GM18498 (cell line): ENCODE data around the gene PALLD.
A peak's percentile ranks its signal among the peaks of the same experiment; 100 is the strongest.
"Not testable (repeated sequence)": the region's sequence is repeated elsewhere in the genome, so short reads cannot be mapped to it uniquely, and the experiment has no call there.

Experiments used
- ATAC-seq: cut with Tn5 transposase; IDR thresholded peaks from one replicate; pipeline ENCODE4 v1.9.1; 2021; ENCODE audit warnings: mild to moderate bottlenecking, moderate library complexity; ENCODE audit not compliant: unreplicated experiment

PALLD gene

GRCh38 chr4:168724243-168724642 is 227.4 kb downstream of the PALLD start:
- peak; percentile 55 for ATAC-seq

GRCh38 chr4:168724686-168725411 is 228.0 kb downstream of the PALLD start:
- ATAC-seq, result no peak

- ATAC-seq, result no peak
Observed at GRCh38 chr4:168725930-168726329, 229.1 kb downstream of the PALLD start.

- ATAC-seq, result not testable (repeated sequence)
Observed at GRCh38 chr4:168727181-168727580, 230.3 kb downstream of the PALLD start.

- ATAC-seq, result no peak
Observed at GRCh38 chr4:168731006-168731636, 234.3 kb downstream of the PALLD start.

GRCh38 chr4:168731706-168732414 is 235.0 kb downstream of the PALLD start:
- ATAC-seq, result no peak

- ATAC-seq, result no peak
Observed at GRCh38 chr4:168732714-168733113, 235.9 kb downstream of the PALLD start.

GRCh38 chr4:168734703-168735678 is 238.1 kb downstream of the PALLD start:
- no peak for ATAC-seq

- ATAC-seq, result no peak
Observed at GRCh38 chr4:168735735-168736134, 238.9 kb downstream of the PALLD start.

GRCh38 chr4:168736860-168737805 is 240.3 kb downstream of the PALLD start:
- no peak for ATAC-seq

- no peak for ATAC-seq
Observed at GRCh38 chr4:168737806-168738172, 240.9 kb downstream of the PALLD start.

- ATAC-seq, result no peak
Observed at GRCh38 chr4:168739886-168740285, 243.0 kb downstream of the PALLD start.

- no peak for ATAC-seq
Observed at GRCh38 chr4:168740691-168741090, 243.8 kb downstream of the PALLD start.

- ATAC-seq, result peak; percentile 59
Observed at GRCh38 chr4:168741281-168742173, 244.7 kb downstream of the PALLD start.

- ATAC-seq, result no peak
Observed at GRCh38 chr4:168743131-168743530, 246.3 kb downstream of the PALLD start.

- ATAC-seq, result no peak
Observed at GRCh38 chr4:168743601-168744000, 246.7 kb downstream of the PALLD start.

GRCh38 chr4:168744021-168744420 is 247.2 kb downstream of the PALLD start:
- ATAC-seq, result no peak

- no peak for ATAC-seq
Observed at GRCh38 chr4:168748807-168749206, 252.0 kb downstream of the PALLD start.
